HCT116 (cell line): ENCODE measurements around the gene CMTM8. TPM values are rescaled to one million over a fixed set of nuclear protein-coding genes. Genes with fewer than 3 reads are reported as not detected.

Experiments used
- ATAC-seq: fragments of 200-7000 bp; cut with Tn5 transposase; 2 replicates; pipeline ENCODE4 v1.9.1; 2020; ENCODE audit warnings: mild to moderate bottlenecking, moderate library complexity
- BruUV-seq: library from RNA; stranded (reverse); fragments of 400-500 nt; replicated peaks from 2 replicates; lab custom pipeline; 2021; lab: Mats Ljungman, UMichigan
- CTCF ChIA-PET: fragments of 300-600 bp; sonication (Branson Sonifier 250); formaldehyde crosslinking; loops from one replicate; lab custom pipeline; 2021; ENCODE audit warnings: antibody characterized with exemption; lab: Charles Lee
- POLR2A ChIA-PET: fragments of 300-600, 350-600 bp; sonication (Branson Sonifier 250); formaldehyde crosslinking; loops from one replicate; lab custom pipeline; 2021; ENCODE audit warnings: antibody characterized with exemption; lab: Charles Lee
- RAD21 ChIA-PET, 2 experiments: fragments of 300-600 bp; sonication (Branson Sonifier 250); formaldehyde crosslinking; loops; one replicate each; lab custom pipeline; 2023; ENCODE audit warnings: low total read pairs in 2 of 2; ENCODE audit not compliant: uncharacterized antibody in 2 of 2, unreplicated experiment in 2 of 2, low non-redundant PET in 1 of 2; lab: Charles Lee
- DNase-seq: peaks from one replicate; pipeline ENCODE4 v3.0.0-alpha.2; 2010; ENCODE audit warnings: low read depth, low spot score
- H2AFZ ChIP-seq: fragments of 200-600 bp; shearing (Covaris generic), sonication (generic); 2 replicates; pipeline ENCODE4 v1.6.1; 2017; ENCODE audit warnings: low read depth, mixed run types, mixed read lengths, antibody characterized with exemption, low read length; ENCODE audit not compliant: poor library complexity, severe bottlenecking
- H3K27ac ChIP-seq: 2 replicates; pipeline ENCODE4 v1.5.1; 2012; ENCODE audit warnings: low read depth, low read length
- H3K27me3 ChIP-seq: fragments of 200-600 bp; sonication (generic); 2 replicates; pipeline ENCODE4 v1.6.1; 2016; ENCODE audit warnings: mixed run types, low read length, mixed read lengths; ENCODE audit not compliant: insufficient read depth
- H3K36me3 ChIP-seq, 2 experiments: fragments of 200-500 bp in 1 of 2; fragments of 200-600 bp in 1 of 2; sonication (Bioruptor generic) in 1 of 2; sonication (generic) in 1 of 2; 2 replicates each; pipeline versions ENCODE4 v1.5.1 to v1.6.1; 2014 to 2016; ENCODE audit warnings: low read length in 2 of 2, inconsistent platforms in 1 of 2, mixed read lengths in 1 of 2, mixed run types in 1 of 2; ENCODE audit not compliant: insufficient read depth in 2 of 2, control insufficient read depth in 1 of 2
- H3K4me1 ChIP-seq, 2 experiments: fragments of 200-600 bp in 1 of 2; sonication (generic) in 1 of 2; 2 replicates each; pipeline versions ENCODE4 v1.5.1 to v1.6.1; 2012 to 2017; ENCODE audit warnings: low read length in 2 of 2, inconsistent platforms in 1 of 2, mild to moderate bottlenecking in 1 of 2, mixed read lengths in 1 of 2, mixed run types in 1 of 2, moderate library complexity in 1 of 2; ENCODE audit not compliant: insufficient read depth in 2 of 2, control insufficient read depth in 1 of 2
- H3K4me2 ChIP-seq: fragments of 200-600 bp; sonication (generic); 2 replicates; pipeline ENCODE4 v1.6.1; 2017; ENCODE audit warnings: mixed run types, low read length, mixed read lengths
- H3K4me3 ChIP-seq, 2 experiments: fragments of 200-600 bp in 1 of 2; sonication (generic) in 1 of 2; replicated peaks in 1 of 2; 2 replicates each; pipeline ENCODE4 v1.5.1; 2011 to 2016; ENCODE audit warnings: low read length in 2 of 2, control low read depth in 1 of 2, low read depth in 1 of 2, mild to moderate bottlenecking in 1 of 2, mixed read lengths in 1 of 2, mixed run types in 1 of 2
- H3K79me2 ChIP-seq: fragments of 200-600 bp; sonication (generic); 2 replicates; pipeline ENCODE4 v1.6.1; 2017; ENCODE audit warnings: mild to moderate bottlenecking, mixed run types, low read length, moderate library complexity, mixed read lengths; ENCODE audit not compliant: insufficient read depth
- H3K9ac ChIP-seq: fragments of 200-600 bp; sonication (generic); 2 replicates; pipeline ENCODE4 v1.6.1; 2016; ENCODE audit warnings: low read length, mixed read lengths
- H3K9me2 ChIP-seq: fragments of 200-600 bp; sonication (generic), shearing (Covaris generic); 2 replicates; pipeline ENCODE4 v1.6.1; 2017; ENCODE audit warnings: mixed run types, mild to moderate bottlenecking, moderate library complexity; ENCODE audit not compliant: insufficient read depth
- H3K9me3 ChIP-seq, 2 experiments: fragments of 200-500 bp in 1 of 2; fragments of 200-600 bp in 1 of 2; sonication (Bioruptor generic) in 1 of 2; sonication (generic) in 1 of 2; 2 replicates each; pipeline ENCODE4 v1.6.1; 2014 to 2017; ENCODE audit warnings: low read length in 2 of 2, mixed read lengths in 2 of 2, inconsistent platforms in 1 of 2, low read depth in 1 of 2, mild to moderate bottlenecking in 1 of 2, mixed run types in 1 of 2, moderate library complexity in 1 of 2; ENCODE audit not compliant: control insufficient read depth in 1 of 2, insufficient read depth in 1 of 2
- H4K20me1 ChIP-seq: fragments of 200-600 bp; sonication (generic), shearing (Covaris generic); 2 replicates; pipeline ENCODE4 v1.6.1; 2017; ENCODE audit warnings: mixed run types, mild to moderate bottlenecking, moderate library complexity; ENCODE audit not compliant: insufficient read depth
- ATF3 ChIP-seq: IDR thresholded peaks from 2 replicates; pipeline ENCODE4 v1.6.1; 2012
- CBX3 ChIP-seq: IDR thresholded peaks from 2 replicates; pipeline ENCODE4 v1.6.1; 2012; ENCODE audit warnings: low read depth
- CEBPB ChIP-seq: IDR thresholded peaks from 2 replicates; pipeline ENCODE4 v1.6.1; 2012; ENCODE audit warnings: low read depth
- CTCF ChIP-seq, 3 experiments: fragments of 200-600 bp in 1 of 3; sonication (generic) in 1 of 3; IDR thresholded peaks in 2 of 3; conservative IDR thresholded peaks in 1 of 3; 2 replicates each; pipeline ENCODE4 v1.5.1; 2012 to 2017; ENCODE audit warnings: low read depth in 2 of 3, low read length in 2 of 3, antibody characterized with exemption in 1 of 3, borderline replicate concordance in 1 of 3, control low read depth in 1 of 3, mild to moderate bottlenecking in 1 of 3, mixed read lengths in 1 of 3, mixed run types in 1 of 3, moderate library complexity in 1 of 3; ENCODE audit not compliant: insufficient read depth in 1 of 3
- EGR1 ChIP-seq: IDR thresholded peaks from 2 replicates; pipeline ENCODE4 v1.6.1; 2012; ENCODE audit warnings: low read depth
- ELF1 ChIP-seq: IDR thresholded peaks from 2 replicates; pipeline ENCODE4 v1.6.1; 2012; ENCODE audit warnings: low read depth, borderline replicate concordance
- EZH2 ChIP-seq: fragments of 200-600 bp; sonication (generic); IDR thresholded peaks from 2 replicates; pipeline ENCODE4 v1.6.1; 2017; ENCODE audit warnings: antibody characterized with exemption, mixed run types
- EZH2phosphoT487 ChIP-seq: fragments of 200-600 bp; IDR thresholded peaks from 2 replicates; pipeline ENCODE4 v1.6.1; 2018; ENCODE audit warnings: antibody characterized with exemption, borderline replicate concordance
- JUND ChIP-seq: IDR thresholded peaks from 2 replicates; pipeline ENCODE4 v1.6.1; 2012
- POLR2A ChIP-seq: IDR thresholded peaks from 2 replicates; pipeline ENCODE4 v1.7.0; 2011; ENCODE audit warnings: borderline replicate concordance; ENCODE audit not compliant: insufficient read depth, insufficient read length; ENCODE audit errors: extremely low read depth
- POLR2AphosphoS5 ChIP-seq: IDR thresholded peaks from 2 replicates; pipeline ENCODE4 v1.6.1; 2011; ENCODE audit warnings: mild to moderate bottlenecking, low read depth, low read length, moderate library complexity
- REST ChIP-seq: IDR thresholded peaks from 2 replicates; pipeline ENCODE4 v1.6.1; 2012; ENCODE audit warnings: low read depth
- SIN3A ChIP-seq: IDR thresholded peaks from 2 replicates; pipeline ENCODE4 v1.6.1; 2012; ENCODE audit warnings: low read depth
- SP1 ChIP-seq: IDR thresholded peaks from 2 replicates; pipeline ENCODE4 v1.6.1; 2012; ENCODE audit warnings: low read depth
- intact Hi-C: fragments of 100-400 bp; cut with micrococcal nuclease; formaldehyde crosslinking; loops from 2 replicates; pipeline ENCODE4 v1.10.0; 2022
- total RNA-seq: library from RNA; stranded (reverse); gene quantifications from one replicate; pipeline ENCODE4 v1.2.1, GENCODE V29; 2021; ENCODE audit not compliant: unreplicated experiment
- TF ChIP-seq, protein P1 (sequence below): IDR thresholded peaks from 2 replicates; pipeline ENCODE4 v1.6.1; 2012

CMTM8 gene
- total RNA-seq, 1 experiment from 2014 or later: 19.4 TPM

DNA sequence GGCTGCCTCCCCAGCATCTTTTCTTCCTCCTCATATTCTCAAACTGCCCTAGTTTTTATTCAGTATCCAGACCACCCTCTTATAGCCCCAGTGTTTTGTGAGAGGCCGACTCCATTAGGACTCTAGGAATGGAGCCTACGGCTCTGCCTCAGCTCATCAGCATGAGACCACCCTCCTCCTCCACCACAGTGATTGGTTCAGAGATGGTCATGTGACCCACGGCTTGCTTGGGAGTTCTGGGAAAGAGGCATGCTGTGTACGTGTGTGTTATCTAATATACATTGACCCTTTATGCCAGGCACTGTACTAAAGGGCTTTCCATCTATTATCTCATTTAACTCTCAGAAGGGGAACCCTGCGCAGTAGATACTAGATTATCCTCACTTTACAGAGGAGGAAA is 135.4 kb downstream of the CMTM8 start:
- POLR2A ChIA-PET: no interaction called here
- intact Hi-C loops: loop anchor here (2.0 kb wide), 2 partner anchors 25 to 95 kb away; no protein-coding TSS in a partner anchor

More for the DNA sequence above, 135.4 kb downstream of the CMTM8 start:
- Histone ChIP-seq H3K4me2 (no peak overlapping the region), H3K4me1 (peaks cover 0 to 4% of the 10 kb centered on the region in 2 experiments; a peak in 1 of 4 replicates), H3K79me2 (no peaks in the 10 kb centered on the region), H4K20me1 (no peaks in the 10 kb centered on the region), H3K9me3 (no peaks in the 10 kb centered on the region), H3K9ac (no peak overlapping the region), H3K9me2 (no peaks in the 10 kb centered on the region), H2AFZ (no peak overlapping the region), H3K27me3 (no peaks in the 10 kb centered on the region), H3K36me3 (no peaks in the 10 kb centered on the region), H3K27ac (no peak overlapping the region), H3K4me3 (no peak overlapping the region)
- CTCF ChIA-PET: interaction anchor here (1.0 to 4.1 kb wide), 4 partner anchors 9 to 95 kb away, joined by 3 to 39 read pairs (median 16); partner anchors contain the start of gene CMTM7
- ATAC-seq: no peak
- RAD21 ChIA-PET: interaction anchor here in 1 of 2 experiments (2.1 kb wide), 1 partner anchor 94 kb away, joined by 8 read pairs; no protein-coding TSS in a partner anchor
- no peak for DNase-seq
- no peak for TF ChIP-seq CTCF (IDR thresholded peaks at IDR 0.05 in 2 of 3, conservative IDR thresholded peaks at IDR 0.05 in 1 of 3; ENCODE audit: borderline replicate concordance in 1 of 3, insufficient read depth in 1 of 3, low read depth in 2 of 3, low read length in 2 of 3)
- no peak for TF ChIP-seq JUND
- TF ChIP-seq ELF1: no peak
- no peak for TF ChIP-seq SP1
- TF ChIP-seq EZH2phosphoT487: no peak
- TF ChIP-seq CEBPB: no peak
- TF ChIP-seq SIN3A: no peak
- no peak for TF ChIP-seq CBX3
- TF ChIP-seq ATF3: no peak
- TF ChIP-seq EZH2: no peak
- no peak for TF ChIP-seq POLR2A
- TF ChIP-seq POLR2AphosphoS5: no peak
- no peak for TF ChIP-seq REST
- TF ChIP-seq, protein P1, sequence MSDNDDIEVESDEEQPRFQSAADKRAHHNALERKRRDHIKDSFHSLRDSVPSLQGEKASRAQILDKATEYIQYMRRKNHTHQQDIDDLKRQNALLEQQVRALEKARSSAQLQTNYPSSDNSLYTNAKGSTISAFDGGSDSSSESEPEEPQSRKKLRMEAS: no peak
- no peak for TF ChIP-seq EGR1
- BruUV-seq: no TSS peak
